SK-N-SH (cell line): ENCODE data around the gene DCAKD. TPM values are rescaled to one million over a fixed set of nuclear protein-coding genes. Genes with fewer than 3 reads are reported as not detected.

Experiments
- CTCF ChIA-PET: fragments of 300-600, 350-600 bp; formaldehyde crosslinking; extraction: SDS; loops from one replicate; lab custom pipeline; 2021; lab: Yijun Ruan, JAX
- POLR2A ChIA-PET: fragments of 350-600 bp; sonication (Branson Sonifier 250); formaldehyde crosslinking; extraction: SDS; loops from one replicate; lab custom pipeline; 2020; ENCODE audit warnings: antibody characterized with exemption, inconsistent platforms; lab: Yijun Ruan, JAX
- DNase-seq: peaks from one replicate; pipeline ENCODE4 v3.0.0; 2012
- H2AFZ ChIP-seq: fragments of 200-600 bp; sonication (generic); 2 replicates; pipeline ENCODE4 v1.8.1; 2016; ENCODE audit warnings: antibody characterized with exemption, mild to moderate bottlenecking, low read depth
- H3F3A ChIP-seq: fragments of 200-600 bp; sonication (generic); replicated peaks from 2 replicates; pipeline ENCODE3; 2016; ENCODE audit warnings: antibody characterized with exemption, mild to moderate bottlenecking; ENCODE audit not compliant: insufficient read depth
- H3K27ac ChIP-seq, 2 experiments: fragments of 200-500 bp in 1 of 2; fragments of 200-600 bp in 1 of 2; sonication (Bioruptor generic) in 1 of 2; sonication (generic), shearing (Covaris generic) in 1 of 2; 2 replicates each; pipeline versions ENCODE4 v1.5.1 to v1.6.1; 2014 to 2016; ENCODE audit warnings: low read depth in 2 of 2, inconsistent platforms in 1 of 2, low read length in 1 of 2, mild to moderate bottlenecking in 1 of 2, mixed read lengths in 1 of 2
- H3K27me3 ChIP-seq: fragments of 200-600 bp; sonication (generic), shearing (Covaris generic); 2 replicates; pipeline ENCODE4 v1.6.1; 2016; ENCODE audit warnings: mixed run types; ENCODE audit not compliant: insufficient read depth
- H3K36me3 ChIP-seq, 2 experiments: fragments of 200-500 bp in 1 of 2; fragments of 200-600 bp in 1 of 2; sonication (Bioruptor generic) in 1 of 2; sonication (generic) in 1 of 2; replicated peaks in 1 of 2; 2 replicates each; pipeline versions ENCODE3 to v1.5.1; 2014 to 2016; ENCODE audit warnings: low read length in 1 of 2, mild to moderate bottlenecking in 1 of 2; ENCODE audit not compliant: insufficient read depth in 2 of 2, control insufficient read depth in 1 of 2
- H3K4me1 ChIP-seq, 2 experiments: fragments of 200-500 bp in 1 of 2; fragments of 200-600 bp in 1 of 2; sonication (Bioruptor generic) in 1 of 2; sonication (generic), shearing (Covaris generic) in 1 of 2; 2 replicates each; pipeline versions ENCODE4 v1.5.1 to v1.6.1; 2014 to 2016; ENCODE audit warnings: low read depth in 1 of 2, low read length in 1 of 2, mixed run types in 1 of 2; ENCODE audit not compliant: insufficient read depth in 2 of 2, control insufficient read depth in 1 of 2
- H3K4me2 ChIP-seq: fragments of 200-600 bp; sonication (generic), shearing (Covaris generic); 2 replicates; pipeline ENCODE4 v1.6.1; 2017; ENCODE audit warnings: mixed run types
- H3K4me3 ChIP-seq, 2 experiments: fragments of 200-500 bp in 1 of 2; fragments of 200-600 bp in 1 of 2; sonication (Bioruptor generic) in 1 of 2; sonication (generic), shearing (Covaris generic) in 1 of 2; 2 replicates each; pipeline versions ENCODE4 v1.5.1 to v1.8.1; 2014 to 2016; ENCODE audit warnings: low read depth in 2 of 2, inconsistent platforms in 1 of 2, low read length in 1 of 2, mild to moderate bottlenecking in 1 of 2, mixed read lengths in 1 of 2, moderate library complexity in 1 of 2
- H3K79me2 ChIP-seq: fragments of 200-600 bp; sonication (generic); 2 replicates; pipeline ENCODE4 v1.8.1; 2017; ENCODE audit warnings: mild to moderate bottlenecking; ENCODE audit not compliant: insufficient read depth
- H3K9ac ChIP-seq: fragments of 200-600 bp; sonication (generic); 2 replicates; pipeline ENCODE4 v1.6.1; 2017; ENCODE audit warnings: mixed run types
- H3K9me2 ChIP-seq: fragments of 200-600 bp; sonication (generic); 2 replicates; pipeline ENCODE4 v1.6.1; 2017; ENCODE audit warnings: mixed run types
- H3K9me3 ChIP-seq: fragments of 200-600 bp; sonication (generic); 2 replicates; pipeline ENCODE4 v1.6.1; 2017; ENCODE audit warnings: mixed run types, mild to moderate bottlenecking, moderate library complexity
- H4K20me1 ChIP-seq: fragments of 200-600 bp; sonication (generic); 2 replicates; pipeline ENCODE4 v1.6.1; 2017; ENCODE audit warnings: mild to moderate bottlenecking, mixed run types; ENCODE audit not compliant: insufficient read depth
- CHD2 ChIP-seq: fragments of 150-350 bp; IDR thresholded peaks from 2 replicates; pipeline ENCODE4 v1.6.1; 2018; ENCODE audit warnings: low read length; ENCODE audit not compliant: partially characterized antibody
- CTCF ChIP-seq: fragments of 200-600 bp; sonication (generic); IDR thresholded peaks from 2 replicates; pipeline ENCODE4 v1.6.1; 2017; ENCODE audit warnings: antibody characterized with exemption, mild to moderate bottlenecking, moderate library complexity
- EP300 ChIP-seq, 2 experiments: IDR thresholded peaks; 2 replicates each; pipeline versions ENCODE4 v1.4.0 to v1.6.1; 2012; ENCODE audit warnings: borderline replicate concordance in 1 of 2, low read depth in 1 of 2, low read length in 1 of 2
- EZH2phosphoT487 ChIP-seq: fragments of 200-600 bp; sonication (generic); IDR thresholded peaks from 2 replicates; pipeline ENCODE4 v1.6.1; 2017; ENCODE audit warnings: low read depth, mixed run types, mild to moderate bottlenecking, antibody characterized with exemption, moderate library complexity, borderline replicate concordance
- FOSL2 ChIP-seq: IDR thresholded peaks from 2 replicates; pipeline ENCODE4 v1.4.0; 2012; ENCODE audit warnings: low read depth, mild to moderate bottlenecking, moderate library complexity, borderline replicate concordance
- FOXJ3 ChIP-seq: sonication (generic); formaldehyde crosslinking; IDR thresholded peaks from 2 replicates; pipeline ENCODE4 v1.5.1; 2020; ENCODE audit warnings: mild to moderate bottlenecking, missing genetic modification reagents
- FOXM1 ChIP-seq: IDR thresholded peaks from 2 replicates; pipeline ENCODE4 v1.4.0; 2012; ENCODE audit warnings: low read depth, mild to moderate bottlenecking
- GABPA ChIP-seq: IDR thresholded peaks from 2 replicates; pipeline ENCODE4 v1.4.0; 2012; ENCODE audit warnings: low read depth, mild to moderate bottlenecking
- IRF3 ChIP-seq: fragments of 150-350 bp; IDR thresholded peaks from 2 replicates; pipeline ENCODE4 v1.6.1; 2016; ENCODE audit warnings: mild to moderate bottlenecking, low read depth, low read length
- JUND ChIP-seq: IDR thresholded peaks from 2 replicates; pipeline ENCODE4 v1.4.0; 2012
- MAX ChIP-seq: IDR thresholded peaks from 2 replicates; pipeline ENCODE4 v1.4.0; 2012; ENCODE audit warnings: low read depth
- MEF2A ChIP-seq: IDR thresholded peaks from 2 replicates; pipeline ENCODE4 v1.4.0; 2012; ENCODE audit warnings: low read depth, borderline replicate concordance
- NRF1 ChIP-seq: IDR thresholded peaks from 2 replicates; pipeline ENCODE4 v1.6.1; 2012; ENCODE audit warnings: low read depth, mild to moderate bottlenecking, low read length
- PBX3 ChIP-seq: IDR thresholded peaks from 2 replicates; pipeline ENCODE4; 2012
- POLR2AphosphoS5 ChIP-seq: IDR thresholded peaks from 2 replicates; pipeline ENCODE4 v1.6.1; 2012; ENCODE audit warnings: low read depth, low read length
- RAD21 ChIP-seq: IDR thresholded peaks from 2 replicates; pipeline ENCODE4 v1.6.1; 2012; ENCODE audit warnings: mild to moderate bottlenecking, low read length
- RCOR1 ChIP-seq: fragments of 150-350 bp; IDR thresholded peaks from 2 replicates; pipeline ENCODE4 v1.6.1; 2017; ENCODE audit warnings: antibody characterized with exemption, low read length
- RFX5 ChIP-seq: IDR thresholded peaks from 2 replicates; pipeline ENCODE4 v1.6.1; 2012; ENCODE audit warnings: mild to moderate bottlenecking, improper control_type of control experiment, low read length
- RXRA ChIP-seq: IDR thresholded peaks from 2 replicates; pipeline ENCODE4 v1.4.0; 2012; ENCODE audit warnings: low read depth, mild to moderate bottlenecking, borderline replicate concordance
- SIN3A ChIP-seq: IDR thresholded peaks from 2 replicates; pipeline ENCODE4 v1.6.1; 2012; ENCODE audit warnings: low read depth, mild to moderate bottlenecking, low read length, moderate library complexity, borderline replicate concordance
- SMC3 ChIP-seq: IDR thresholded peaks from 2 replicates; pipeline ENCODE4 v1.6.1; 2012; ENCODE audit warnings: low read depth, low read length, improper control_type of control experiment
- TAF1 ChIP-seq: IDR thresholded peaks from 2 replicates; pipeline ENCODE4 v1.6.1; 2012; ENCODE audit warnings: low read depth, mild to moderate bottlenecking, low read length, moderate library complexity, borderline replicate concordance
- USF1 ChIP-seq: IDR thresholded peaks from 2 replicates; pipeline ENCODE4 v1.4.0; 2012; ENCODE audit warnings: low read depth, borderline replicate concordance
- USF2 ChIP-seq: fragments of 150-350 bp; IDR thresholded peaks from 2 replicates; pipeline ENCODE4 v1.6.1; 2017; ENCODE audit warnings: antibody characterized with exemption, low read length, low read depth, borderline replicate concordance
- YY1 ChIP-seq: IDR thresholded peaks from 2 replicates; pipeline ENCODE4 v1.4.0; 2012; ENCODE audit warnings: low read depth, mild to moderate bottlenecking
- ZBTB33 ChIP-seq: IDR thresholded peaks from 2 replicates; pipeline ENCODE4 v1.4.0; 2012; ENCODE audit warnings: low read depth, borderline replicate concordance
- WGBS: methylation state at CpG from one replicate; pipeline ENCODE4 v1.1.6; 2017; ENCODE audit warnings: low lambda C conversion rate; 5-methylcytosine and 5-hydroxymethylcytosine counted together
- polyA plus RNA-seq, 3 experiments: library from polyadenylated mRNA; depleted of rRNA; stranded (reverse); fragments of >200 nt; gene quantifications; 2 replicates each; pipeline ENCODE4 v1.2.3, GENCODE V29; 2012

Gene DCAKD
- polyA plus RNA-seq, 1 of the 3 experiments (the other 2 are of a cell fraction) = 48.8 TPM

- ChIA-PET POLR2A (no interaction called here), CTCF (interaction anchor here (1.9 to 14.8 kb wide), 2 partner anchors 39 to 71 kb away, joined by 4 to 194 read pairs; partner anchors contain the start of genes ACBD4 and PLCD3)
- Histone ChIP-seq H3K27me3 (no peaks in the 10 kb centered on the region), H3K9me3 (no peaks in the 10 kb centered on the region), H3K36me3 (peaks cover 33 to 62% of the 10 kb centered on the region in 2 experiments), H3K27ac (peak overlapping the region; percentile 83 to 97), H3K4me1 (peaks cover 0 to 11% of the 10 kb centered on the region in 2 experiments; a peak in 3 of 4 replicates), H3F3A (peaks cover 35% of the 10 kb centered on the region), H3K4me3 (no peak overlapping the region), H3K9me2 (no peaks in the 10 kb centered on the region), H2AFZ (no peak overlapping the region), H3K9ac (peak overlapping the region; percentile 77), H3K79me2 (peaks cover 45% of the 10 kb centered on the region), H3K4me2 (peak overlapping the region; percentile 66; the same call in 1 of the 2 replicates), H4K20me1 (no peaks in the 10 kb centered on the region)
- WGBS = 2% methylated on average over 4 of the region's 6 CpGs
- DNase-seq = no peak
- TF ChIP-seq RAD21 (no peak), ZBTB33 (no peak), TAF1 (peak; percentile 70; the same call in 1 of the 2 replicates), FOSL2 (peak; percentile 95), USF2 (no peak), SIN3A (peak; percentile 80; the same call in 1 of the 2 replicates), NRF1 (no peak), JUND (peak; percentile 91), EP300 (IDR thresholded peaks at IDR 0.05; ENCODE audit: borderline replicate concordance in 1 of 2, low read depth in 1 of 2, low read length in 1 of 2) (0 out of 4 replicates have a peak, but pooled peaks of 1 of the 2 experiments have one; percentile 31), YY1 (no peak), SMC3 (no peak), RCOR1 (no peak), CHD2 (no peak), MAX (peak; percentile 90), GABPA (no peak), MEF2A (no peak), CTCF (no peak), RXRA (no peak), USF1 (peak; percentile 64; the same call in 1 of the 2 replicates), FOXM1 (no peak), FOXJ3 (CRISPR knock-in tag) (no peak), EZH2phosphoT487 (no peak), IRF3 (no peak), PBX3 (no peak), RFX5 (no peak), POLR2AphosphoS5 (peak; percentile 76)
Measured at GRCh38 chr17:45092911-45093430, 41.5 kb upstream of the DCAKD start.
